GM12878 (cell line): ENCODE data around the gene FCGR2B. TPM values are rescaled to one million over a fixed set of nuclear protein-coding genes. Genes with fewer than 3 reads are reported as not detected.

ENCODE experiments used
- ATAC-seq: fragments of 200-7000 bp; cut with Tn5 transposase; 3 replicates; pipeline ENCODE4 v1.9.1; 2020; ENCODE audit warnings: mild to moderate bottlenecking, moderate library complexity
- BruUV-seq: library from RNA; stranded (reverse); fragments of 400-500 nt; replicated peaks from 2 replicates; lab custom pipeline; 2021; lab: Mats Ljungman, UMichigan
- CTCF ChIA-PET: fragments of 300-600 bp; sonication (Branson Sonifier 250); formaldehyde crosslinking; extraction: SDS; loops from one replicate; lab custom pipeline; 2021; ENCODE audit warnings: inconsistent platforms; lab: Yijun Ruan, JAX
- POLR2A ChIA-PET: fragments of 350-600 bp; formaldehyde crosslinking; extraction: SDS; loops from one replicate; lab custom pipeline; 2021; ENCODE audit warnings: inconsistent platforms; lab: Charles Lee
- RAD21 ChIA-PET: fragments of 300-600 bp; sonication (Branson Sonifier 250); formaldehyde crosslinking; loops from one replicate; lab custom pipeline; 2023; ENCODE audit warnings: antibody characterized with exemption; ENCODE audit not compliant: unreplicated experiment; lab: Charles Lee
- SMC1A ChIA-PET: fragments of 300-600 bp; sonication (Branson Sonifier 250); formaldehyde crosslinking; loops from one replicate; lab custom pipeline; 2023; ENCODE audit not compliant: unreplicated experiment, uncharacterized antibody; lab: Charles Lee
- DNase-seq: peaks from one replicate; pipeline ENCODE4 v3.0.0-alpha.2; 2011; ENCODE audit warnings: low read depth, low spot score
- FAIRE-seq: peaks from 3 replicates; lab custom pipeline; 2011; peaks lifted over from hg19 to GRCh38; lab: Jason Lieb, UNC
- H2AFZ ChIP-seq: 2 replicates; pipeline ENCODE4 v1.6.0; 2011; ENCODE audit warnings: low read depth, low read length, control low read depth; ENCODE audit not compliant: control insufficient read depth
- H3K27ac ChIP-seq: 2 replicates; pipeline ENCODE4 v1.5.1; 2011; ENCODE audit warnings: control low read depth; ENCODE audit not compliant: control insufficient read depth, insufficient read depth
- H3K27me3 ChIP-seq, 2 experiments: replicated peaks in 1 of 2; 2 replicates each; pipeline versions ENCODE4 v1.6.0 to v1.6.1; 2011; ENCODE audit warnings: low read length in 1 of 2; ENCODE audit not compliant: control insufficient read depth in 2 of 2, insufficient read depth in 2 of 2
- H3K36me3 ChIP-seq, 2 experiments: 2 replicates each; pipeline ENCODE4 v1.5.1; 2011; ENCODE audit warnings: low read length in 1 of 2; ENCODE audit not compliant: control insufficient read depth in 2 of 2, insufficient read depth in 2 of 2
- H3K4me1 ChIP-seq: 2 replicates; pipeline ENCODE4 v1.6.1; 2011; ENCODE audit warnings: mild to moderate bottlenecking, low read length, moderate library complexity, mixed read lengths; ENCODE audit not compliant: control insufficient read depth, insufficient read depth
- H3K4me2 ChIP-seq: 2 replicates; pipeline ENCODE4 v1.6.0; 2011; ENCODE audit warnings: control low read depth; ENCODE audit not compliant: control insufficient read depth, insufficient read depth
- H3K4me3 ChIP-seq: fragments of 200-600 bp; sonication (generic); 2 replicates; pipeline ENCODE4 v1.5.1; 2016
- H3K79me2 ChIP-seq: 2 replicates; pipeline ENCODE4 v1.6.0; 2011; ENCODE audit warnings: low read length; ENCODE audit not compliant: control insufficient read depth, insufficient read depth
- H3K9ac ChIP-seq: 2 replicates; pipeline ENCODE4 v1.8.0; 2011; ENCODE audit warnings: low read length, control low read depth, mixed read lengths; ENCODE audit not compliant: control insufficient read depth, insufficient read depth
- H3K9me3 ChIP-seq: replicated peaks from 3 replicates; pipeline ENCODE4 v1.5.1; 2011; ENCODE audit warnings: mild to moderate bottlenecking, low read length; ENCODE audit not compliant: control insufficient read depth, insufficient read depth
- H4K20me1 ChIP-seq: 2 replicates; pipeline ENCODE4 v1.6.0; 2011; ENCODE audit not compliant: control insufficient read depth, insufficient read depth
- CEBPB ChIP-seq, 2 experiments: fragments of 150-350 bp in 1 of 2; IDR thresholded peaks; 2 replicates each; pipeline ENCODE4 v1.6.1; 2012 to 2014; ENCODE audit warnings: low read depth in 2 of 2, low read length in 2 of 2, borderline replicate concordance in 1 of 2, inconsistent platforms in 1 of 2
- ETV6 ChIP-seq, 2 experiments: fragments of 450-650 bp in 1 of 2; IDR thresholded peaks in 1 of 2; conservative IDR thresholded peaks in 1 of 2; 2 replicates each; pipeline ENCODE4 v1.6.1; 2014; ENCODE audit warnings: antibody characterized with exemption in 1 of 2, borderline replicate concordance in 1 of 2, low read depth in 1 of 2, mild to moderate bottlenecking in 1 of 2, moderate library complexity in 1 of 2
- HCFC1 ChIP-seq: fragments of 150-350 bp; IDR thresholded peaks from 2 replicates; pipeline ENCODE4 v1.6.1; 2014; ENCODE audit warnings: low read length
- JUND ChIP-seq: IDR thresholded peaks from 2 replicates; pipeline ENCODE4 v1.6.1; 2012; ENCODE audit warnings: low read depth, mild to moderate bottlenecking, low read length, improper control_type of control experiment, moderate library complexity
- KLF5 ChIP-seq: fragments of 450-650 bp; IDR thresholded peaks from 2 replicates; pipeline ENCODE4 v1.6.1; 2014; ENCODE audit warnings: mild to moderate bottlenecking; ENCODE audit not compliant: partially characterized antibody
- NR2F1 ChIP-seq: fragments of 450-650 bp; conservative IDR thresholded peaks from 2 replicates; pipeline ENCODE4 v1.6.1; 2017; ENCODE audit warnings: mild to moderate bottlenecking
- PAX8 ChIP-seq: fragments of 450-650 bp; IDR thresholded peaks from 2 replicates; pipeline ENCODE4 v1.6.1; 2017; ENCODE audit warnings: mild to moderate bottlenecking, moderate library complexity
- ZNF622 ChIP-seq: fragments of 450-650 bp; IDR thresholded peaks from 2 replicates; pipeline ENCODE4 v1.6.1; 2017; ENCODE audit warnings: mild to moderate bottlenecking, inconsistent platforms
- WGBS: methylation state at CpG from one replicate; pipeline ENCODE4 v1.1.6; 2016; ENCODE audit warnings: low lambda C conversion rate; ENCODE audit not compliant: insufficient replicate concordance, insufficient coverage; ENCODE audit errors: missing lambda C conversion rate; 5-methylcytosine and 5-hydroxymethylcytosine counted together
- in situ Hi-C: fragments of 300-500 bp; cut with MboI; formaldehyde crosslinking; loops from 9 replicates; pipeline ENCODE4 v1.14.3; 2018; ENCODE audit warnings: mixed read lengths
- intact Hi-C: fragments of 100-400 bp; cut with micrococcal nuclease; formaldehyde crosslinking; loops from one replicate; pipeline ENCODE4 v1.14.2; 2022; ENCODE audit not compliant: unreplicated experiment
- polyA plus RNA-seq, 11 experiments: library from polyadenylated mRNA; depleted of rRNA in 4 of 11; unstranded in 6 of 11; stranded (reverse) in 5 of 11; fragments of >200 nt; fragmentation: Nextera tagmentation in 4 of 11; fragmentation: Illumina TruSeq in 1 of 11; extraction: Ambion mirVana in 4 of 11; extraction: Trizol in 1 of 11; gene quantifications; 1 replicate in 1 of 11; 2 replicates in 10 of 11; pipeline versions ENCODE4 v1.2.1 to v1.2.3, GENCODE V29; 2011 to 2016; ENCODE audit warnings: inconsistent platforms in 2 of 11, missing spikeins in 2 of 11, low read depth in 1 of 11
- total RNA-seq, 4 experiments: library from RNA; depleted of rRNA in 3 of 4; stranded (reverse); fragments of >200 nt in 3 of 4; fragmentation: Illumina TruSeq in 1 of 4; extraction: Trizol in 1 of 4; gene quantifications; 2 replicates each; pipeline versions ENCODE4 v1.2.1 to v1.2.3, GENCODE V29; 2013 to 2021
- TF ChIP-seq, protein P1 (sequence below): fragments of 450-650 bp; IDR thresholded peaks from 2 replicates; pipeline ENCODE4 v1.6.1; 2017; ENCODE audit warnings: antibody characterized with exemption, mild to moderate bottlenecking, moderate library complexity
- TF ChIP-seq, protein P2 (sequence below): fragments of 450-650 bp; IDR thresholded peaks from 2 replicates; pipeline ENCODE4 v1.6.1; 2016; ENCODE audit warnings: mild to moderate bottlenecking
- TF ChIP-seq, protein P3 (sequence below): fragments of 450-650 bp; IDR thresholded peaks from 2 replicates; pipeline ENCODE4 v1.6.1; 2017; ENCODE audit warnings: mild to moderate bottlenecking, moderate library complexity

The FCGR2B gene
- total and polyA plus RNA-seq, 10 of the 15 experiments (the other 5 are each of a cell fraction or from before 2014, with no cell fraction given), result 76.6 to 216 (median 108) TPM

DNA sequence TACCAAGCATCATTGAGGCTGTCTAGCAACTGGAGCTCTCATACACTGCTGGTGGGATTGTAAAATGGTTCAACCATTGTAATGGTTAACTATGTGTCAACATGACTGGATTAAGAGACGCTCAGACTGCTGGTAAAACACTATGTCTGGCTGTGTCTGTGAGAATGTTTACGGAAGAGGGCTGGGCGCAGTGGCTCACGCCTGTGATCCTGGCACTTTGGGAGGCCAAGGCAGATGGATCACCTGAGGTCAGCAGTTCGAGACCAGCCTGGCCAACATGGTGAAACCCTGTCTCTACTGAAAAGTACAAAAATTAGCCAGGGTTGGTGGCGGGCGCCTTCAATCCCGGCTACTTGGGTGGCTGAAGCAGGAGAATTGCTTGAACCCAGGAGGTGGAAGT lies 39.3 kb downstream of the FCGR2B start:
- Histone ChIP-seq H3K4me1 (peaks cover 21% of the 10 kb centered on the region), H3K79me2 (peaks cover 3% of the 10 kb centered on the region), H2AFZ (no peak overlapping the region), H3K4me2 (no peak overlapping the region), H3K36me3 (no peaks in the 10 kb centered on the region), H3K9me3 (no peaks in the 10 kb centered on the region), H3K9ac (no peak overlapping the region), H3K27ac (no peak overlapping the region), H3K4me3 (no peak overlapping the region), H4K20me1 (no peaks in the 10 kb centered on the region), H3K27me3 (no peaks in the 10 kb centered on the region)
- ChIA-PET CTCF (interaction anchor here (1.6 kb wide), 1 partner anchor 38 kb away, joined by 4 read pairs; no protein-coding TSS in a partner anchor), POLR2A (no interaction called here), RAD21 (interaction anchor here (1.0 kb wide), 1 partner anchor 219 kb away, joined by 3 read pairs; no protein-coding TSS in a partner anchor), SMC1A (interaction anchor here (1.4 kb wide), 1 partner anchor 20 kb away, joined by 3 read pairs; no protein-coding TSS in a partner anchor)
- no TSS peak for BruUV-seq
- TF ChIP-seq, protein P1, sequence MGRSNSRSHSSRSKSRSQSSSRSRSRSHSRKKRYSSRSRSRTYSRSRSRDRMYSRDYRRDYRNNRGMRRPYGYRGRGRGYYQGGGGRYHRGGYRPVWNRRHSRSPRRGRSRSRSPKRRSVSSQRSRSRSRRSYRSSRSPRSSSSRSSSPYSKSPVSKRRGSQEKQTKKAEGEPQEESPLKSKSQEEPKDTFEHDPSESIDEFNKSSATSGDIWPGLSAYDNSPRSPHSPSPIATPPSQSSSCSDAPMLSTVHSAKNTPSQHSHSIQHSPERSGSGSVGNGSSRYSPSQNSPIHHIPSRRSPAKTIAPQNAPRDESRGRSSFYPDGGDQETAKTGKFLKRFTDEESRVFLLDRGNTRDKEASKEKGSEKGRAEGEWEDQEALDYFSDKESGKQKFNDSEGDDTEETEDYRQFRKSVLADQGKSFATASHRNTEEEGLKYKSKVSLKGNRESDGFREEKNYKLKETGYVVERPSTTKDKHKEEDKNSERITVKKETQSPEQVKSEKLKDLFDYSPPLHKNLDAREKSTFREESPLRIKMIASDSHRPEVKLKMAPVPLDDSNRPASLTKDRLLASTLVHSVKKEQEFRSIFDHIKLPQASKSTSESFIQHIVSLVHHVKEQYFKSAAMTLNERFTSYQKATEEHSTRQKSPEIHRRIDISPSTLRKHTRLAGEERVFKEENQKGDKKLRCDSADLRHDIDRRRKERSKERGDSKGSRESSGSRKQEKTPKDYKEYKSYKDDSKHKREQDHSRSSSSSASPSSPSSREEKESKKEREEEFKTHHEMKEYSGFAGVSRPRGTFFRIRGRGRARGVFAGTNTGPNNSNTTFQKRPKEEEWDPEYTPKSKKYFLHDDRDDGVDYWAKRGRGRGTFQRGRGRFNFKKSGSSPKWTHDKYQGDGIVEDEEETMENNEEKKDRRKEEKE, result no peak
- no peak for TF ChIP-seq NR2F1
- no peak for TF ChIP-seq ETV6 (conservative IDR thresholded peaks at IDR 0.05 in 1 of 2, IDR thresholded peaks at IDR 0.05 in 1 of 2; ENCODE audit: borderline replicate concordance in 1 of 2, low read depth in 1 of 2)
- TF ChIP-seq HCFC1, result no peak
- no peak for TF ChIP-seq JUND
- no peak for TF ChIP-seq KLF5
- TF ChIP-seq CEBPB (IDR thresholded peaks at IDR 0.05; ENCODE audit: borderline replicate concordance in 1 of 2, low read depth in 2 of 2, low read length in 2 of 2), result no peak
- TF ChIP-seq, protein P2, sequence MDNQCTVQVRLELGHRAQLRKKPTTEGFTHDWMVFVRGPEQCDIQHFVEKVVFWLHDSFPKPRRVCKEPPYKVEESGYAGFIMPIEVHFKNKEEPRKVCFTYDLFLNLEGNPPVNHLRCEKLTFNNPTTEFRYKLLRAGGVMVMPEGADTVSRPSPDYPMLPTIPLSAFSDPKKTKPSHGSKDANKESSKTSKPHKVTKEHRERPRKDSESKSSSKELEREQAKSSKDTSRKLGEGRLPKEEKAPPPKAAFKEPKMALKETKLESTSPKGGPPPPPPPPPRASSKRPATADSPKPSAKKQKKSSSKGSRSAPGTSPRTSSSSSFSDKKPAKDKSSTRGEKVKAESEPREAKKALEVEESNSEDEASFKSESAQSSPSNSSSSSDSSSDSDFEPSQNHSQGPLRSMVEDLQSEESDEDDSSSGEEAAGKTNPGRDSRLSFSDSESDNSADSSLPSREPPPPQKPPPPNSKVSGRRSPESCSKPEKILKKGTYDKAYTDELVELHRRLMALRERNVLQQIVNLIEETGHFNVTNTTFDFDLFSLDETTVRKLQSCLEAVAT, result no peak
- TF ChIP-seq, protein P3, sequence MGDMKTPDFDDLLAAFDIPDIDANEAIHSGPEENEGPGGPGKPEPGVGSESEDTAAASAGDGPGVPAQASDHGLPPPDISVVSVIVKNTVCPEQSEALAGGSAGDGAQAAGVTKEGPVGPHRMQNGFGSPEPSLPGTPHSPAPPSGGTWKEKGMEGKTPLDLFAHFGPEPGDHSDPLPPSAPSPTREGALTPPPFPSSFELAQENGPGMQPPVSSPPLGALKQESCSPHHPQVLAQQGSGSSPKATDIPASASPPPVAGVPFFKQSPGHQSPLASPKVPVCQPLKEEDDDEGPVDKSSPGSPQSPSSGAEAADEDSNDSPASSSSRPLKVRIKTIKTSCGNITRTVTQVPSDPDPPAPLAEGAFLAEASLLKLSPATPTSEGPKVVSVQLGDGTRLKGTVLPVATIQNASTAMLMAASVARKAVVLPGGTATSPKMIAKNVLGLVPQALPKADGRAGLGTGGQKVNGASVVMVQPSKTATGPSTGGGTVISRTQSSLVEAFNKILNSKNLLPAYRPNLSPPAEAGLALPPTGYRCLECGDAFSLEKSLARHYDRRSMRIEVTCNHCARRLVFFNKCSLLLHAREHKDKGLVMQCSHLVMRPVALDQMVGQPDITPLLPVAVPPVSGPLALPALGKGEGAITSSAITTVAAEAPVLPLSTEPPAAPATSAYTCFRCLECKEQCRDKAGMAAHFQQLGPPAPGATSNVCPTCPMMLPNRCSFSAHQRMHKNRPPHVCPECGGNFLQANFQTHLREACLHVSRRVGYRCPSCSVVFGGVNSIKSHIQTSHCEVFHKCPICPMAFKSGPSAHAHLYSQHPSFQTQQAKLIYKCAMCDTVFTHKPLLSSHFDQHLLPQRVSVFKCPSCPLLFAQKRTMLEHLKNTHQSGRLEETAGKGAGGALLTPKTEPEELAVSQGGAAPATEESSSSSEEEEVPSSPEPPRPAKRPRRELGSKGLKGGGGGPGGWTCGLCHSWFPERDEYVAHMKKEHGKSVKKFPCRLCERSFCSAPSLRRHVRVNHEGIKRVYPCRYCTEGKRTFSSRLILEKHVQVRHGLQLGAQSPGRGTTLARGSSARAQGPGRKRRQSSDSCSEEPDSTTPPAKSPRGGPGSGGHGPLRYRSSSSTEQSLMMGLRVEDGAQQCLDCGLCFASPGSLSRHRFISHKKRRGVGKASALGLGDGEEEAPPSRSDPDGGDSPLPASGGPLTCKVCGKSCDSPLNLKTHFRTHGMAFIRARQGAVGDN, result no peak
- TF ChIP-seq ZNF622, result no peak
- TF ChIP-seq PAX8, result no peak
- DNase-seq (no peak), ATAC-seq (no peak), FAIRE-seq (no peak)
- in situ Hi-C loops (no loop called here), intact Hi-C loops (no loop called here)
- 87% methylated on average over 8 of the region's 8 CpGs for WGBS
